Adrenal gland (tissue), 12 donors: Measurements from ENCODE around the gene CSH2. TPM values are rescaled to one million over a fixed set of nuclear protein-coding genes. Genes with fewer than 3 reads are reported as not detected.
"Not testable (repeated sequence)": the region's sequence is repeated elsewhere in the genome, so short reads cannot be mapped to it uniquely, and the experiment has no call there.

Experiments used
- DNase-seq, 7 donors: peaks; one replicate each; pipeline ENCODE4 v3.0.0-alpha.2; 2019 to 2020
- H3K27ac ChIP-seq, 5 donors: fragments of 200-600 bp; sonication (generic) in 4 of 5; 1 replicate in 3 of 5; 2 replicates in 2 of 5; pipeline versions ENCODE4 v1.5.1 to v1.8.0; 2016 to 2020; ENCODE audit warnings: mild to moderate bottlenecking in 1 of 5
- H3K27me3 ChIP-seq: fragments of 200-600 bp; 2 replicates; pipeline ENCODE4 v1.8.0; 2021
- H3K36me3 ChIP-seq, 2 donors: fragments of 200-600 bp; replicated peaks in 1 of 2; 1 replicate in 1 of 2; 2 replicates in 1 of 2; pipeline versions ENCODE4 v1.5.1 to v1.8.0; 2018 to 2022
- H3K4me1 ChIP-seq, 2 donors: fragments of 200-600 bp; replicated peaks in 1 of 2; 1 replicate in 1 of 2; 2 replicates in 1 of 2; pipeline versions ENCODE4 v1.5.1 to v1.8.0; 2018 to 2021
- H3K4me3 ChIP-seq, 4 donors: fragments of 200-600 bp; sonication (generic) in 3 of 4; one replicate each; pipeline ENCODE4 v1.5.1; 2016 to 2018
- H3K9me3 ChIP-seq, 3 donors: fragments of 200-600 bp; sonication (generic) in 1 of 3; replicated peaks in 1 of 3; 1 replicate in 2 of 3; 2 replicates in 1 of 3; pipeline versions ENCODE4 v1.5.1 to v1.8.0; 2016 to 2021
- CTCF ChIP-seq, 6 experiments: fragments of 450-650 bp in 4 of 6; fragments of 200-600 bp in 2 of 6; sonication (generic) in 1 of 6; IDR thresholded peaks; 1 replicate in 5 of 6; 2 replicates in 1 of 6; pipeline versions ENCODE4 v1.5.1 to v1.8.0; 2016 to 2021; ENCODE audit warnings: antibody characterized with exemption in 6 of 6, mild to moderate bottlenecking in 2 of 6, moderate library complexity in 1 of 6
- POLR2A ChIP-seq, 2 donors: fragments of 450-650 bp; IDR thresholded peaks; one replicate each; pipeline ENCODE4 v1.6.1; 2017; ENCODE audit warnings: antibody characterized with exemption in 2 of 2, mild to moderate bottlenecking in 2 of 2, moderate library complexity in 1 of 2
- WGBS, 4 donors: extraction: QIAGEN DNeasy Blood & Tissue Kit in 2 of 4; methylation state at CpG; one replicate each; pipeline versions ENCODE4 v1.1.5 to v1.1.7; 2013 to 2017; 5-methylcytosine and 5-hydroxymethylcytosine counted together
- intact Hi-C, 2 donors: fragments of 100-400 bp; cut with DNase I; formaldehyde crosslinking; loops; one replicate each; pipeline versions ENCODE4 v1.14.1 to v1.15.0; 2022 to 2023
- polyA plus RNA-seq, 3 donors: library from polyadenylated mRNA; stranded (reverse); fragments of 200-250 nt in 2 of 3; fragments of 350-450 nt in 1 of 3; fragmentation: Illumina TruSeq in 1 of 3; extraction: RNeasy Lipid Tissue Mini Kit (QIAGEN cat#74804) in 1 of 3; gene quantifications; one replicate each; pipeline ENCODE4 v1.2.3, GENCODE V29; 2013 to 2014
- total RNA-seq, 9 donors: library from RNA; depleted of rRNA in 4 of 9; stranded (reverse); fragments of >200 nt in 4 of 9; fragments of 120-200 nt in 1 of 9; fragmentation: NEBNext Ultra II Directional in 1 of 9; extraction: Animal tissue kit (Norgen Biotek cat#: 25700) in 1 of 9; gene quantifications; one replicate each; pipeline versions ENCODE4 v1.1.0 to v1.2.4, GENCODE V29; 2013 to 2023
- donor health status: healthy with polysubstance abuse.
- donor health status: Bipolar disorder and iron deficiency.
- donor health status: DM: yes; HTN: yes; CAD: no.
- donor health status: DM: no; HTN: no; CAD: no.
- donor health status: DM: no; HTN: no; CAD: no.
- donor health status: DM: yes; HTN: yes; CAD: no.

CSH2 gene
- total and polyA plus RNA-seq, 12 donors, result 0.61 TPM; not detected in 11

DNA sequence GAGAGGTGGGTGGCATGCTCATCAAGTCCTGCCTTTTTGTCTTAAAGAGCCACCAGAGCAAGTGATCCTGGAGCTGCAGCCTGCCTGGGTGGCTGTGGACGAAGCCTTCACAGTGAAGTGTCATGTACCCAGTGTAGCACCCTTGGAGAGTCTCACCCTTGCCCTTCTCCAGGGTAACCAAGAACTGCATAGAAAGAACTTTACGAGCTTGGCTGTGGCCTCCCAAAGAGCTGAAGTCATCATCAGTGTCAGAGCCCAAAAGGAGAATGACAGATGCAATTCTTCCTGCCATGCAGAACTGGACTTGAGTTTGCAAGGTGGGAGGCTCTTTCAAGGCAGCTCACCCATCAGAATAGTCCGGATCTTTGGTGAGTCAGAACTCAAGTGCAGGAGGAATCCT lies 14.2 kb downstream of the CSH2 start:
- no peak for TF ChIP-seq CTCF (IDR thresholded peaks at IDR 0.05)
- TF ChIP-seq POLR2A (IDR thresholded peaks at IDR 0.05), result no peak
- intact Hi-C loops, result no loop called here
- no peaks in the 10 kb centered on the region for H3K36me3 ChIP-seq
- DNase-seq, result no peak
- no peaks in the 10 kb centered on the region for H3K4me1 ChIP-seq
- H3K27me3 ChIP-seq, result no peaks in the 10 kb centered on the region
- no peak overlapping the region for H3K4me3 ChIP-seq
- H3K27ac ChIP-seq, result no peak overlapping the region
- no peaks in the 10 kb centered on the region for H3K9me3 ChIP-seq
- WGBS, 4 donors, result 64 to 85% (median 75%) methylated on average over 2 to 3 of the region's 3 CpGs

- H3K4me1 ChIP-seq, intact Hi-C loops, H3K4me3 ChIP-seq, DNase-seq, H3K36me3 ChIP-seq, H3K27ac ChIP-seq, H3K27me3 ChIP-seq, H3K9me3 ChIP-seq: not testable (repeated sequence)
- WGBS, 4 donors, result 83 to 95% (median 91%) methylated on average over 8 of the region's 8 CpGs
Observed at GRCh38 chr17:63856425-63856824, 17.1 kb downstream of the CSH2 start.

GRCh38 chr17:63855185-63855584 lies 18.3 kb downstream of the CSH2 start:
- intact Hi-C loops, result no loop called here
- H3K4me1 ChIP-seq, result no peaks in the 10 kb centered on the region
- H3K9me3 ChIP-seq, result no peaks in the 10 kb centered on the region
- H3K27ac ChIP-seq, result no peak overlapping the region
- 85 to 93% (median 92%) methylated on average over 8 of the region's 8 CpGs for WGBS, 4 donors
- no peak for TF ChIP-seq CTCF (IDR thresholded peaks at IDR 0.05)
- no peak for TF ChIP-seq POLR2A (IDR thresholded peaks at IDR 0.05)
- no peak overlapping the region for H3K4me3 ChIP-seq
- H3K36me3 ChIP-seq, result no peaks in the 10 kb centered on the region
- DNase-seq, result no peak
- H3K27me3 ChIP-seq, result no peaks in the 10 kb centered on the region

DNA sequence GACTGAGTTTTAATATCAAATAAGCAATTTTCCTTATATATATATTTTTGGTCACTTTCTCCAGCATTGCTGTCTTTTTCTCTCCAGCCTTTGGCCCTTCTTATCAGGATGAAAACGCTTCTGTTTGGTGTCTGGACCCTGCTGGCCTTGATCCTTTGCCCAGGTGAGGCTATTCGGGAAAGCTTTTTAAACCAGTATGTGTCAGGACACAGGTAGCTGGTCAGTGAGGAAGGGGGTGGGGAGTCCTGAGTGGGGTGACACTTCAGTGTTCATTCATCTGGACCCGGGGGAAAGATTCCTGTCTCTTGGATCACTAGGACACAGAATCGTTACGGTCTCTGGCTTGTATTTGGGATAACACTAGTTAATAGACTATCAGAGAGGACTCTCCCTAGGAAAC lies 18.8 kb downstream of the CSH2 start:
- H3K4me1 ChIP-seq, result no peaks in the 10 kb centered on the region
- TF ChIP-seq CTCF (IDR thresholded peaks at IDR 0.05), result no peak
- TF ChIP-seq POLR2A (IDR thresholded peaks at IDR 0.05), result no peak
- 75 to 81% (median 77%) methylated on average over 5 of the region's 5 CpGs for WGBS, 4 donors
- no peaks in the 10 kb centered on the region for H3K36me3 ChIP-seq
- H3K27me3 ChIP-seq, result no peaks in the 10 kb centered on the region
- no peak overlapping the region for H3K4me3 ChIP-seq
- no peaks in the 10 kb centered on the region for H3K9me3 ChIP-seq
- DNase-seq, result no peak
- intact Hi-C loops, result no loop called here
- H3K27ac ChIP-seq, result no peak overlapping the region

GRCh38 chr17:63853260-63853659 lies 20.2 kb downstream of the CSH2 start:
- Histone ChIP-seq H3K27ac (no peak overlapping the region), H3K36me3 (no peaks in the 10 kb centered on the region), H3K9me3 (no peaks in the 10 kb centered on the region), H3K4me3 (no peak overlapping the region), H3K4me1 (no peaks in the 10 kb centered on the region), H3K27me3 (no peaks in the 10 kb centered on the region)
- TF ChIP-seq POLR2A (IDR thresholded peaks at IDR 0.05), result no peak
- TF ChIP-seq CTCF (IDR thresholded peaks at IDR 0.05), result no peak
- DNase-seq, result no peak
- intact Hi-C loops, result no loop called here
- 89 to 94% (median 92%) methylated on average over 2 of the region's 2 CpGs for WGBS, 4 donors
